GM12874 (cell line): ENCODE measurements around the gene MRRF.

ENCODE experiments used
- CTCF ChIP-seq: IDR thresholded peaks from 2 replicates; pipeline ENCODE4 v1.5.1; 2011; ENCODE audit warnings: low read depth, mild to moderate bottlenecking, control low read depth, low read length, moderate library complexity; ENCODE audit not compliant: insufficient read depth

The MRRF gene

GRCh38 chr9:122218935-122219855 lies 45.5 kb upstream of the MRRF start:
- TF ChIP-seq CTCF = no peak

- no peak for TF ChIP-seq CTCF
Observed at GRCh38 chr9:122219856-122220672, 44.6 kb upstream of the MRRF start.

GRCh38 chr9:122220673-122221182 lies 44.0 kb upstream of the MRRF start:
- TF ChIP-seq CTCF = no peak

GRCh38 chr9:122221183-122221811 lies 43.4 kb upstream of the MRRF start:
- no peak for TF ChIP-seq CTCF

- TF ChIP-seq CTCF = no peak
Observed at GRCh38 chr9:122222791-122223190, 41.9 kb upstream of the MRRF start.

- no peak for TF ChIP-seq CTCF
Observed at GRCh38 chr9:122223435-122223834, 41.2 kb upstream of the MRRF start.
